ENCODE measurements around the gene CCDC167.

The CCDC167 gene

DNA sequence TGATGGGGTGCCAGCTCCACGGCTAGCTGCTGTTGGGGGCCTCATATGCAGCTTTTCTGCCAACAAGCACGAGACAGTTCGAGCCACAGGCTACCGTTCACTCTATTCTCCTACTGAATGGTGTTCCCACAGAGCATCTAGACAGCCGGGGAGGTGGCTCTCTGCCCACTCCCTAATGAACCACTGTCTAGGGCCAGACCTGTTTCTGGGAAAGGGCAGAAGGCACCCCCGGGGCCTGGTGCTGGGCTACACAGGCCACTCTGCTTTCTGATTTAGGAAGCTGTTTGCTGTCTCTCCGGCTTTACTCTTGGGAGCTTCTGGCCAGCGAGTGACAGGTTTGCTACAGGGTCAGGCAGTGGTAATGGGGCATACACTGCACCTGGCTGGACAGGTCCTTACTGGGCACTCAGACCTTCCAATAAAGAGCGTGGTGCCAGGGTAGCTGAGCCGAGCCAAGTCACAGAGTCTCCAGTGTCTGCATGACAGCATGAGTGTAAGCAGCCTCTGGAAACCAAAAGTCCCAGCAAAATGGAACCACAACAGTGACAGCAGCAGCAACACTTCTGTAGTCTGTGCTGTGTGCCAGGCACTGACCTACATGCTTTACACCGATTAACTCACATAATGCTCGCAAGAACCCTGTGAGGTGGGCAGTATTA, 8.4 kb downstream of the CCDC167 start:
- TF ChIP-seq CTCF (IDR thresholded peaks at IDR 0.05) = no peak

GRCh38 chr6:37490536-37491170, 9.0 kb downstream of the CCDC167 start:
- TF ChIP-seq CTCF (IDR thresholded peaks at IDR 0.05) = no peak

- TF ChIP-seq CTCF (IDR thresholded peaks at IDR 0.05) = no peak
Measured at GRCh38 chr6:37489697-37490336, 9.9 kb downstream of the CCDC167 start.

DNA sequence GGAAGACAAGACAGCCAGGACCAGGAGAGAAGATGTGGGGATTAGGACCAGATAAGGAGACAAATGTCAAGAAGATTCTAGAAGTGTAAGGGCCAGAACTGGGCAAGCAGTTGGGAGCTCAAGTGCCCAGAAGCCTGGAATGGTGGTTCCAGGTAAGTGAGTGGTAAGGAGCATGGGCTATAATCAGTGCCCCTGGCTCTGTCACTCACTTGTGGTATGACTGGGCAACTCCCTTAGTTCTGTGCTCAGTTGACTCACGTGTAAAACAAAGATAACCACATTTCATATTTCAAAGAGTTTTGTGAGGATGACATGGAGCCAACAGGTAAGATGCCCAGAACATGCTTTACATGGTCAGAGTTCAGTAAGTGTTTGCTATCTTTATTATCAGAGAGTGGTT, 11.2 kb downstream of the CCDC167 start:
- no peak for TF ChIP-seq CTCF (IDR thresholded peaks at IDR 0.05)

DNA sequence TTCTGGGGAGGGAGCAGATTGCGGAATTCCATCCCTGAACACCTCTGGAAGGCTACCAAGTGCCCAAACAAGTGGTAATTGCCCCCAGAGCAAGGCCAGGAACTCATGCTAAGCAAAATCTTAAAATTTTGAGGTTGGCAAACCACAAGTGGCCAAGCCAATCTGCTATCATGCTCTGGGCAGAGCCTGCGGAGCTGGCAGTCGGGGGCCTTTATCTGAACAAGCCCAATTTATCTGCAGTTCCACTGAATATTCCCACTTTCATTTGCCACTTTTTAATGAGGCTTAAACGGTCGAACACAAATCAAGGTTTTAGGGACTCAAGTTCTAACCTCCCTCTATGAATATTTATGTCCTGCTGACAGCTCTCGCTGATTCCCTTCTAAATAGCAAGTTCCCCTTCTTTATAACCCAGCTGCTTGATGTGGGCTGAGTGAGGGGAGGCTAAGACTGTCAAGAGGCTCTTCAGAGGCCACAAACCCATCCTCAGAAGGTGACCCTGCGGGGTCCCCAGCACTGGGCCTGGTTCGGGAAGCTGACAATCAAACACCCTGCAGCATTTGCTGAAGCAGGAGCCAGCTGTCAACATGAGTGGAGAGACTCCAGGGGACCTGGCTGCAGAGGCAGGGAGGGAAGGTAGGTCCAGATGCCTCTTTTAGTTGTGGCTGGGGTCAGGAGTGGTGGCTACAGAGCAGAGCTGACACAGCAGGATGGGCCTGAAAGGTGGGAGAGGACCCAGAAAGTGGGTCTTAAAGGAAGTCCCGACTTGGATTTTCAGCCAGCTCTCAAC, 11.9 kb downstream of the CCDC167 start:
- TF ChIP-seq CTCF (IDR thresholded peaks at IDR 0.05) = no peak

DNA sequence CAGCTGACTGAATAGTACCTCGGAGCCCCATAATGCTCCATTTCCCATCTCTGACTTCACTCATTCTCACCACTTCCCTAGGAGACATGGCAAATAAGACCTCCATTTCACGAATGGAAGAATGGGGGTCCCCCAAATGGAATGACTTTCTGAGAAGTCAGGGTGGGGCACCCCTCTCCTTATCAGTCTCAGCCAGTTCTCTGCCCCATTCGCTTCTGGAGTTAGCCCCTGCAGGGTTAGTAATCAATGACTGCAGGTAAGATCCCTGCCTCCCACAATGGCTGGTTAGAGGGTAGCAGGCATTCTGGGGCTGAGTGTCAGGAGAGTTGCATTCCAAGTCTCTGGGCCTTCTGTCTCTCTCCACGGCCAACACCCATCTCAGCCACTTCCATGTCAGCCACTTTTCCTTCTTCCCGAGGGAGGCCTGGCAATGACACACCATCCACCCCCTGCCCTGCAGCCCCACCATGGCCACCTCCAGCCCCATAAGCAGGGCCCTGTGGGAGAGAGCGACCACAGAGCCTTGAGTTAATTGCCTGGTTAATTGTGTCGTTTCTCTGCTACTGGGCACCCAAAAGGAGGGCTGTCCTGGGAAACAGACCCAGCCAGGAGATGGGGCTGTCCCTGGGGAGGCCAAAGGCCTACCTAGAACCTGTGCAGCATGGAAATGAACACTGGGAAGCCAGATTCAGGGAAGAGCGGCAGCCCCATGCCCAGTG, 13.4 kb downstream of the CCDC167 start:
- TF ChIP-seq CTCF (IDR thresholded peaks at IDR 0.05) = no peak

- no peak; the same call in 1 of the 2 replicates for TF ChIP-seq CTCF (IDR thresholded peaks at IDR 0.05)
Measured at GRCh38 chr6:37485291-37485702, 14.4 kb downstream of the CCDC167 start.
